ENCODE data around the gene RTTN.

Gene RTTN

DNA sequence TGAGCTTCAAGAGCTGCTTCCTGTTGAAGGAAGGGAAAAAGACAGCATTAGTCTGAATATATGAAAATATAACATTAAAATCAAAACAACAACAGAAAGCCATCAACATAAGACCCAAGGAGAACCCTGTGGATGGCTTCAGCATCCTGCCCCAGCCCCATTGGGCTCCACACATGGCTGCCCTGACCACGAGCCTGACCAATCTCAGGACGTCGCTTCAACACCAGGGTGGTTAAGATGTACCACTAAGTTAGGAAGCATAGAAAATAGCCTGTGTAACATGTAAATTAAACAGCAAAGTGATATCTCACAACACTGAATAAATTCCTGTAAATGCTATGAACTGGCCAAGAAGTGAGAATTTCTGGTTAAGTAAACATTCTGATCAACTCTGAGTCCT lies 180.7 kb downstream of the RTTN start:
- Histone ChIP-seq H2BK12ac (ENCODE audit: low read length) (no peak overlapping the region), H3K27ac (ENCODE audit: low read depth, low read length) (no peak overlapping the region), H3K27me3 (ENCODE audit: insufficient read depth, low read length) (no peaks in the 10 kb centered on the region), H2BK5ac (ENCODE audit: low read depth, low read length, poor library complexity) (no peak overlapping the region), H3K36me3 (ENCODE audit: control insufficient read depth in 1 of 2, insufficient read depth in 2 of 2, low read length in 2 of 2) (peaks cover 3 to 4% of the 10 kb centered on the region in 2 experiments), H2AFZ (ENCODE audit: insufficient read depth, low read length, poor library complexity) (no peak overlapping the region), H2AK5ac (ENCODE audit: low read length) (no peak overlapping the region), H3K4me3 (ENCODE audit: low read depth, low read length) (no peak overlapping the region), H3K9me3 (ENCODE audit: insufficient read depth, low read depth, low read length) (no peaks in the 10 kb centered on the region), H2BK120ac (ENCODE audit: insufficient read depth, low read length, poor library complexity) (no peak overlapping the region), H3K4me1 (ENCODE audit: control insufficient read depth in 1 of 2, insufficient read depth in 2 of 2, low read length in 2 of 2) (no peaks in the 10 kb centered on the region), H4K91ac (ENCODE audit: low read depth, low read length) (no peak overlapping the region), H3K9ac (ENCODE audit: low read length) (no peak overlapping the region), H3K4me2 (ENCODE audit: low read length) (no peak overlapping the region), H3K79me1 (ENCODE audit: low read length) (no peaks in the 10 kb centered on the region), H3K79me2 (ENCODE audit: control insufficient read depth, insufficient read depth, low read length, poor library complexity) (no peaks in the 10 kb centered on the region), H3K18ac (ENCODE audit: low read length) (no peak overlapping the region), H4K12ac (ENCODE audit: low read depth, low read length) (no peak overlapping the region), H3K4ac (ENCODE audit: low read depth, low read length) (no peak overlapping the region), H3K14ac (ENCODE audit: low read length) (no peak overlapping the region), H3K23ac (ENCODE audit: low read length) (no peak overlapping the region), H4K8ac (ENCODE audit: low read depth, low read length) (no peak overlapping the region)
- no CpG with 5 or more reads among the region's 3 CpGs for WGBS (ENCODE audit: extremely low coverage, insufficient coverage, insufficient read length)
- DNase-seq: no peak

DNA sequence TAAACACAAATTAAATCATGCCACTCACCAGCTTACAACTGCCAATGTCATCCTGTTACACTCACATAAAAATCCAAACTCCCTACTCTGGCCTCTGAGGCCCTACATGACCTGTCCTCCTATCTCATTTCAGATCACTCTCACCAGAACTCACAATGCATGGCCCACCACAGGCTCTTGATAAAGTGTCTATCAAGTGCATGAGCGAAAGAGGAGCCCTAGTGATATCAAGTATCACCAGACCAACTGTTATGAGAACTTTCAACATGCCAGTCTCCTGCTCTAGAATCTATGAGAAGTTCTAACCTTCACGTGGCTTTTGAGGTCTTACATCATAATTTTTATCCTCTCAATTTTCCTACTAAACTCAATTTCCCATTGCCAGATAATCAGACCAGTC lies 181.4 kb downstream of the RTTN start:
- no peak overlapping the region for H3K18ac ChIP-seq (ENCODE audit: low read length)

DNA sequence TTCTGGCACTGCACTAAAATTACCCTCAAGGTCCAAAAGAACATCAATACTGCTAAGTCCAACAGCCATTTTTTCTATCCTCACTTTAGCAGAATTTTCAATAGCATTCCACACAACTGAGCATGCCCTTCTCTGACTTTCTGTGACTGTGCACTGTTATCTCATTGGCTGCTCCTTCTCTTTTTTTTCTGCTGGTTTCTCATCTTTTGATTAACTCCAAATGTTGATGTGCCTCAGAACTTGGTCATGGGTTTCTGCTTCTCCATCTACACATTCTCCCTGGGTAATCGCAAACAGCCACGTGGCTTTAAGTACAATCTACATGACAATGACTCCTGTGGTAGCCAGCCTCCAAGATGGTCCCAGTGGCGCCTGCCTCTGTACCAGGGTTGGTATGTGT lies 182.9 kb downstream of the RTTN start:
- Histone ChIP-seq H3K79me1 (ENCODE audit: low read length) (no peaks in the 10 kb centered on the region), H3K23ac (ENCODE audit: low read length) (no peak overlapping the region), H4K12ac (ENCODE audit: low read depth, low read length) (no peak overlapping the region), H3K14ac (ENCODE audit: low read length) (no peak overlapping the region), H3K36me3 (ENCODE audit: control insufficient read depth in 1 of 2, insufficient read depth in 2 of 2, low read length in 2 of 2) (peaks cover 3 to 4% of the 10 kb centered on the region in 2 experiments), H3K4ac (ENCODE audit: low read depth, low read length) (no peak overlapping the region), H2BK12ac (ENCODE audit: low read length) (no peak overlapping the region), H3K4me1 (ENCODE audit: control insufficient read depth in 1 of 2, insufficient read depth in 2 of 2, low read length in 2 of 2) (no peaks in the 10 kb centered on the region), H2AFZ (ENCODE audit: insufficient read depth, low read length, poor library complexity) (no peak overlapping the region), H2BK5ac (ENCODE audit: low read depth, low read length, poor library complexity) (no peak overlapping the region), H3K9ac (ENCODE audit: low read length) (no peak overlapping the region), H2AK5ac (ENCODE audit: low read length) (no peak overlapping the region), H3K4me3 (ENCODE audit: low read depth, low read length) (no peak overlapping the region), H3K27ac (ENCODE audit: low read depth, low read length) (no peak overlapping the region), H3K9me3 (ENCODE audit: insufficient read depth, low read depth, low read length) (no peaks in the 10 kb centered on the region), H3K79me2 (ENCODE audit: control insufficient read depth, insufficient read depth, low read length, poor library complexity) (no peaks in the 10 kb centered on the region), H3K18ac (ENCODE audit: low read length) (no peak overlapping the region), H4K8ac (ENCODE audit: low read depth, low read length) (no peak overlapping the region), H3K4me2 (ENCODE audit: low read length) (no peak overlapping the region), H4K91ac (ENCODE audit: low read depth, low read length) (no peak overlapping the region), H3K27me3 (ENCODE audit: insufficient read depth, low read length) (no peaks in the 10 kb centered on the region), H2BK120ac (ENCODE audit: insufficient read depth, low read length, poor library complexity) (no peak overlapping the region)
- WGBS (ENCODE audit: extremely low coverage, insufficient coverage, insufficient read length): no CpG with 5 or more reads among the region's 3 CpGs
- no peak for DNase-seq

More for the DNA sequence above, 181.4 kb downstream of the RTTN start:
- H3K23ac ChIP-seq (ENCODE audit: low read length): no peak overlapping the region
- H2AK5ac ChIP-seq (ENCODE audit: low read length): no peak overlapping the region
- no peak for DNase-seq
- no peak overlapping the region for H3K9ac ChIP-seq (ENCODE audit: low read length)
- H4K12ac ChIP-seq (ENCODE audit: low read depth, low read length): no peak overlapping the region
- H4K8ac ChIP-seq (ENCODE audit: low read depth, low read length): no peak overlapping the region
- H3K14ac ChIP-seq (ENCODE audit: low read length): no peak overlapping the region
- H2BK5ac ChIP-seq (ENCODE audit: low read depth, low read length, poor library complexity): no peak overlapping the region
- H3K4ac ChIP-seq (ENCODE audit: low read depth, low read length): no peak overlapping the region
- no peak overlapping the region for H2BK120ac ChIP-seq (ENCODE audit: insufficient read depth, low read length, poor library complexity)
- H3K79me1 ChIP-seq (ENCODE audit: low read length): no peaks in the 10 kb centered on the region
- no peaks in the 10 kb centered on the region for H3K27me3 ChIP-seq (ENCODE audit: insufficient read depth, low read length)
- no peak overlapping the region for H3K27ac ChIP-seq (ENCODE audit: low read depth, low read length)
- H4K91ac ChIP-seq (ENCODE audit: low read depth, low read length): no peak overlapping the region
- H3K4me2 ChIP-seq (ENCODE audit: low read length): no peak overlapping the region
- no peaks in the 10 kb centered on the region for H3K79me2 ChIP-seq (ENCODE audit: control insufficient read depth, insufficient read depth, low read length, poor library complexity)
- no peaks in the 10 kb centered on the region for H3K9me3 ChIP-seq (ENCODE audit: insufficient read depth, low read depth, low read length)
- no peak overlapping the region for H2BK12ac ChIP-seq (ENCODE audit: low read length)
- no peak overlapping the region for H3K4me3 ChIP-seq (ENCODE audit: low read depth, low read length)
- peaks cover 3 to 4% of the 10 kb centered on the region in 2 experiments for H3K36me3 ChIP-seq (ENCODE audit: control insufficient read depth in 1 of 2, insufficient read depth in 2 of 2, low read length in 2 of 2)
- WGBS (ENCODE audit: extremely low coverage, insufficient coverage, insufficient read length): no CpG with 5 or more reads among the region's 2 CpGs
- H3K4me1 ChIP-seq (ENCODE audit: control insufficient read depth in 1 of 2, insufficient read depth in 2 of 2, low read length in 2 of 2): no peaks in the 10 kb centered on the region
- H2AFZ ChIP-seq (ENCODE audit: insufficient read depth, low read length, poor library complexity): no peak overlapping the region

DNA sequence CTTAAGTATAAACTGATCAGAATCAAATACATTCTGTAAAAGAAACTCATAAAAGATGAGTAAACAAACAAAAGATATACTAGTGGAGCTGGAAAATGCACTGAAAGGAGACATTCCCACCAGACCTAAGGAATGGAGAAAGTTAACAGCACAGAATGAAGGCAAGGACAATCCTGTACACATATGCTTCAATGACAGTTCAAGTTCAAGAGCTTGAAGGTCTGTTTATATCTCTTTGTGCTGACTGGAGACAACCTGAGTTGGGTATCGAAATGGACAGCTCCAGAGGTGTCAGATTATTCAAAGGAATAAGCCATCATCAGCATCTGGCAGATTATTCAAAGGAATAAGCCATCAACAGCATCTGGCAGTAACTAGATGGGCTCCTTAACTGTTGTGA lies 184.0 kb downstream of the RTTN start:
- Histone ChIP-seq H3K23ac (ENCODE audit: low read length) (no peak overlapping the region), H4K8ac (ENCODE audit: low read depth, low read length) (no peak overlapping the region), H3K9ac (ENCODE audit: low read length) (no peak overlapping the region), H3K79me2 (ENCODE audit: control insufficient read depth, insufficient read depth, low read length, poor library complexity) (no peaks in the 10 kb centered on the region), H3K27me3 (ENCODE audit: insufficient read depth, low read length) (no peaks in the 10 kb centered on the region), H3K4ac (ENCODE audit: low read depth, low read length) (no peak overlapping the region), H2AK5ac (ENCODE audit: low read length) (no peak overlapping the region), H3K18ac (ENCODE audit: low read length) (no peak overlapping the region), H3K4me1 (ENCODE audit: control insufficient read depth in 1 of 2, insufficient read depth in 2 of 2, low read length in 2 of 2) (no peaks in the 10 kb centered on the region), H3K4me2 (ENCODE audit: low read length) (no peak overlapping the region), H3K9me3 (ENCODE audit: insufficient read depth, low read depth, low read length) (no peaks in the 10 kb centered on the region), H3K27ac (ENCODE audit: low read depth, low read length) (no peak overlapping the region), H3K14ac (ENCODE audit: low read length) (no peak overlapping the region), H2AFZ (ENCODE audit: insufficient read depth, low read length, poor library complexity) (no peak overlapping the region), H4K12ac (ENCODE audit: low read depth, low read length) (no peak overlapping the region), H3K36me3 (ENCODE audit: control insufficient read depth in 1 of 2, insufficient read depth in 2 of 2, low read length in 2 of 2) (peaks cover 5 to 7% of the 10 kb centered on the region in 2 experiments), H3K4me3 (ENCODE audit: low read depth, low read length) (no peak overlapping the region), H2BK12ac (ENCODE audit: low read length) (no peak overlapping the region), H2BK120ac (ENCODE audit: insufficient read depth, low read length, poor library complexity) (no peak overlapping the region), H2BK5ac (ENCODE audit: low read depth, low read length, poor library complexity) (no peak overlapping the region), H3K79me1 (ENCODE audit: low read length) (no peaks in the 10 kb centered on the region), H4K91ac (ENCODE audit: low read depth, low read length) (no peak overlapping the region)
- WGBS (ENCODE audit: extremely low coverage, insufficient coverage, insufficient read length): no CpG with 5 or more reads among the region's 1 CpG
- no peak for DNase-seq
